ENCODE measurements around the gene VSIG8.

Gene VSIG8

DNA sequence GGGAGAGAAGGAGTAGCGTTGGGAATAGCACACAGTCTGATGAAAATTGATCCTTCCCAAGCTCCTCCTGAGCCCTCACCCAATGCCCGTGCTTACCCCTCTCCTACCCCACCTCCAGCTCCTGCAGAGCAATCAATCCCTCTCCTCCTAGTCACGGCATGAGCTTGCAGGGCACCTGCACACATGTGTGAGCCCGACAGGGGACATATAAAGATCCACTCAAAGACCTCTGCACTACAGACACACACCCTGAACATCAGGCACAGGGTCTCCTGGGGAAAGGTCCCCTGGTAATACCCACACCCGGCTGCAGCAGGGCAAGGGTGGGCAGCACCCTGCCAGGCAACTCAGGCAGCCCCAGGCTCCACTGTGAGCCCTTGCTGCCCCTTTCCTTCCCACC lies 426 bp downstream of the VSIG8 start:
- Histone ChIP-seq H3K36me3 (ENCODE audit: control insufficient read depth, insufficient read depth, low read length) (no peaks in the 10 kb centered on the region), H3K27me3 (replicated peaks; ENCODE audit: control insufficient read depth, insufficient read depth, low read length) (peaks cover 1% of the 10 kb centered on the region), H3K4me3 (replicated peaks; ENCODE audit: low read depth, low read length) (no peak overlapping the region)
- no peak for DNase-seq (ENCODE audit: extremely low read depth, insufficient read length)
- TF ChIP-seq, protein P1, sequence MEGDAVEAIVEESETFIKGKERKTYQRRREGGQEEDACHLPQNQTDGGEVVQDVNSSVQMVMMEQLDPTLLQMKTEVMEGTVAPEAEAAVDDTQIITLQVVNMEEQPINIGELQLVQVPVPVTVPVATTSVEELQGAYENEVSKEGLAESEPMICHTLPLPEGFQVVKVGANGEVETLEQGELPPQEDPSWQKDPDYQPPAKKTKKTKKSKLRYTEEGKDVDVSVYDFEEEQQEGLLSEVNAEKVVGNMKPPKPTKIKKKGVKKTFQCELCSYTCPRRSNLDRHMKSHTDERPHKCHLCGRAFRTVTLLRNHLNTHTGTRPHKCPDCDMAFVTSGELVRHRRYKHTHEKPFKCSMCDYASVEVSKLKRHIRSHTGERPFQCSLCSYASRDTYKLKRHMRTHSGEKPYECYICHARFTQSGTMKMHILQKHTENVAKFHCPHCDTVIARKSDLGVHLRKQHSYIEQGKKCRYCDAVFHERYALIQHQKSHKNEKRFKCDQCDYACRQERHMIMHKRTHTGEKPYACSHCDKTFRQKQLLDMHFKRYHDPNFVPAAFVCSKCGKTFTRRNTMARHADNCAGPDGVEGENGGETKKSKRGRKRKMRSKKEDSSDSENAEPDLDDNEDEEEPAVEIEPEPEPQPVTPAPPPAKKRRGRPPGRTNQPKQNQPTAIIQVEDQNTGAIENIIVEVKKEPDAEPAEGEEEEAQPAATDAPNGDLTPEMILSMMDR (IDR thresholded peaks at IDR 0.05; ENCODE audit: insufficient read depth, low read length, poor library complexity, severe bottlenecking): no peak

DNA sequence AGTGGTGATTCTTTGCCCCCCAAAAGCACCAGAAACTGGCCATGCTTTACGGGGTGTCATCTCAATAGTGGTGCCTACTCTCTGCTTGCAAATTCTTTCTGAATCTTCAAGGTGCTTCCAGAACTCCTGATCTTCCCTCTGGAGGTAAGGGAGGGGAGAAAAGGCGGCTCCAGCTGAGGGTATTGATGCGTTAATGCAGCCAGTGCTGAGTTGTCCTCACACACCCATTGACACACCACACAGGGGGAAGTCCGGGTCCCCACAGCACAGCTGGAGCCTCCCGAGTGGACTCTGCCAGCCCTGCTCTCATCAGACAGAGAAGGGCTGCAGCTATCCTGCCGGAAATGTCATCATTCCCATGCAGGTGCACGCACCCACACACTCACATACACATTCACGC lies 1.2 kb downstream of the VSIG8 start:
- no peak overlapping the region for H3K4me3 ChIP-seq (replicated peaks; ENCODE audit: low read depth, low read length)
- TF ChIP-seq, protein P1 (IDR thresholded peaks at IDR 0.05; ENCODE audit: insufficient read depth, low read length, poor library complexity, severe bottlenecking): no peak
- peaks cover 1% of the 10 kb centered on the region for H3K27me3 ChIP-seq (replicated peaks; ENCODE audit: control insufficient read depth, insufficient read depth, low read length)

DNA sequence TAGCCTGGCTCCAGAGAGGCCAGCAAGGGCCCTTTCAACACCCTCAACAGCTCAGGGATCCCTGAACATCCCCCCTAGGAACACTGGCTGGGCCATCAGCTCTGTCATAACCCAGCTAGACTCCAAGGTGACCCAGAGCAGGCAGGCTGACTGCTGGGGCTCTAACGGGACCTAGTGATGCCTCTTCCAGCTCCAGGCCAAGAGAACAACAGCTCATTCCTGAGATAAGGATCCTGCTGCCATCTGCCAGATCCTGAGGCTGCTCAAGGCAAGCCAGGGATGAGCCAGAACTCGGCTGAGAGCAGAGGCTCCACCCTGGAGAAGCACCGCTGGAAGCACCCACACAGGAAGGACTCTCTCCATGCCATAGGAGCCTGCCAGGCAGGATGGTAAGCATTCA lies 2.0 kb downstream of the VSIG8 start:
- Histone ChIP-seq H3K27me3 (replicated peaks; ENCODE audit: control insufficient read depth, insufficient read depth, low read length) (peaks cover 1% of the 10 kb centered on the region), H3K4me3 (replicated peaks; ENCODE audit: low read depth, low read length) (no peak overlapping the region), H3K36me3 (ENCODE audit: control insufficient read depth, insufficient read depth, low read length) (no peaks in the 10 kb centered on the region)
- no peak for DNase-seq (ENCODE audit: extremely low read depth, insufficient read length)
- TF ChIP-seq, protein P1 (IDR thresholded peaks at IDR 0.05; ENCODE audit: insufficient read depth, low read length, poor library complexity, severe bottlenecking): no peak

More for the DNA sequence above, 1.2 kb downstream of the VSIG8 start:
- H3K36me3 ChIP-seq (ENCODE audit: control insufficient read depth, insufficient read depth, low read length): no peaks in the 10 kb centered on the region
- DNase-seq (ENCODE audit: extremely low read depth, insufficient read length): no peak

DNA sequence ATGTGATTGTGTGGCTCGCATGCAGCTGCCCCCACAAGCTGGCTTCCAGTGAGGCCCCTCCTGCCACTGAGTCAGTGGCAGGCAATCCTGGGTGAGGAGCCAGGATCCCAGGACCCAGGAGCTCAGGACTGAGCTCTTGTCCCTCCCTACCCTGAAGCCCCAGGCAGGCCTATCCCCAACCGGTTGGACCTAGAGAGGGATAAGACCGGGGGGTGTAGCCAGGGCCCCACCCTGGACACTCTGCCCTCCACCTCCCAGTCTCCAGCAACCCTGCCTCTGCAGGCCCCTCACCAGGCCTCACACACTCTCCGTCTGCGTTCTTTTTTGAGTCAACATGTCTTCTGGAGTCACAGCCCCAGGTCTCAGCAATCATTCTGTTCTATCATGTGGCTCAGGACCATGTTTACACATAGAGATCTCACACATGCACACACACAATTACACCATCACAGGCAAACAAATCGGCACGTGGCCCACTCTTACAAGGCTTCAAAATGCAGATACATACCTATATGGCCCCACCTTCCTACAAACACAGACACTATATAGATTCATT lies 2.6 kb downstream of the VSIG8 start:
- no peaks in the 10 kb centered on the region for H3K36me3 ChIP-seq (ENCODE audit: control insufficient read depth, insufficient read depth, low read length)
- TF ChIP-seq, protein P1 (IDR thresholded peaks at IDR 0.05; ENCODE audit: insufficient read depth, low read length, poor library complexity, severe bottlenecking): no peak
- DNase-seq (ENCODE audit: extremely low read depth, insufficient read length): no peak
- peaks cover 1% of the 10 kb centered on the region for H3K27me3 ChIP-seq (replicated peaks; ENCODE audit: control insufficient read depth, insufficient read depth, low read length)
- no peak overlapping the region for H3K4me3 ChIP-seq (replicated peaks; ENCODE audit: low read depth, low read length)

DNA sequence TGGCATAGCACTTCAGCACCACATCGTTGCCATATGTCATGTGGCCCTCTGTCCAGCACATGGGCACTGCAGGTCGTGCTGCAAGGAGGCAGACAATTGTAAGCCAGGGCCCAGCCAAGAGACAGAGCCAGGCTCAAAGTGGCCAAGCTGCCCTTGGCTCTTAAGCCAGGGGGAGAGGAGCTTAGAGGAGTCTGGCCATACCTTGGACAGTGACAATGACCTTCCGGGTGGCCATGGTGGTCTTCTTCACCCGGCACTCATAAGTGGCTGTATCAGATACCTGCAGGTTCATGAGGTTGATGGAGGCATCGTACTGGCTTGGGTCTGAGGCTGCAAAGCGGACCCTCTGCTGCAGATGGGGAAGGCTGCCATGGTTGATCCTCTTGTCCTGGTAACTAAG lies 4.6 kb downstream of the VSIG8 start:
- DNase-seq (ENCODE audit: extremely low read depth, insufficient read length): no peak
- no peaks in the 10 kb centered on the region for H3K36me3 ChIP-seq (ENCODE audit: control insufficient read depth, insufficient read depth, low read length)
- H3K27me3 ChIP-seq (replicated peaks; ENCODE audit: control insufficient read depth, insufficient read depth, low read length): peaks cover 1% of the 10 kb centered on the region
- H3K4me3 ChIP-seq (replicated peaks; ENCODE audit: low read depth, low read length): no peak overlapping the region
- TF ChIP-seq, protein P1 (IDR thresholded peaks at IDR 0.05; ENCODE audit: insufficient read depth, low read length, poor library complexity, severe bottlenecking): no peak

DNA sequence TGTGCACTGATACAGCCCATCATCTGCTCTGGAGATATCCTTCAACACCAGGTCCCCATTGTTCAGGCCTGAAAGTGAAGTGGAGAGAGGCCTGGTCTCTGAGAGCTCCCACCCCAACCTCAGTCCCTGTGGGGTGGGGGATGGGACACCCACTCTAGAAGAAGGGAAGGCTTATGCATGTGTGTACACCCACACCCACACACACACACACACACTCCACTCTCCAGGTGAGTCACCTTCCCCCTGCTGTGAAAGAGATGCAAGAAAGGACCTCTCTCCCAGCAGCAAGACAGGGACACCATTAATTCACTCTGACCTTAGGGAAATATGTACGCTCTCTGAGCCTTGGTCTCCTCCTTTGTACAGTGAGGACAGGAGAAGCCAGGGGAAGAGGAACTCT lies 5.9 kb downstream of the VSIG8 start:
- no peak for DNase-seq (ENCODE audit: extremely low read depth, insufficient read length)
- Histone ChIP-seq H3K27me3 (replicated peaks; ENCODE audit: control insufficient read depth, insufficient read depth, low read length) (peaks cover 1% of the 10 kb centered on the region; the same call in 1 of the 2 replicates), H3K36me3 (ENCODE audit: control insufficient read depth, insufficient read depth, low read length) (no peaks in the 10 kb centered on the region), H3K4me3 (replicated peaks; ENCODE audit: low read depth, low read length) (no peak overlapping the region)
- TF ChIP-seq, protein P1 (IDR thresholded peaks at IDR 0.05; ENCODE audit: insufficient read depth, low read length, poor library complexity, severe bottlenecking): no peak
